GM21381 (cell line): Measurements from ENCODE around the gene PDXK.
"Not testable (repeated sequence)": the region's sequence is repeated elsewhere in the genome, so short reads cannot be mapped to it uniquely, and the experiment has no call there.

Source experiments
- ATAC-seq: cut with Tn5 transposase; IDR thresholded peaks from one replicate; pipeline ENCODE4 v1.9.1; 2021; ENCODE audit warnings: mild to moderate bottlenecking, moderate library complexity; ENCODE audit not compliant: unreplicated experiment

The PDXK gene

GRCh38 chr21:43718872-43719747, at the start of gene PDXK:
PDXK (plus strand) TSS chr21:43719129; CDS start chr21:43719295, 166 bp downstream.
- ATAC-seq, result peak; percentile 59

DNA sequence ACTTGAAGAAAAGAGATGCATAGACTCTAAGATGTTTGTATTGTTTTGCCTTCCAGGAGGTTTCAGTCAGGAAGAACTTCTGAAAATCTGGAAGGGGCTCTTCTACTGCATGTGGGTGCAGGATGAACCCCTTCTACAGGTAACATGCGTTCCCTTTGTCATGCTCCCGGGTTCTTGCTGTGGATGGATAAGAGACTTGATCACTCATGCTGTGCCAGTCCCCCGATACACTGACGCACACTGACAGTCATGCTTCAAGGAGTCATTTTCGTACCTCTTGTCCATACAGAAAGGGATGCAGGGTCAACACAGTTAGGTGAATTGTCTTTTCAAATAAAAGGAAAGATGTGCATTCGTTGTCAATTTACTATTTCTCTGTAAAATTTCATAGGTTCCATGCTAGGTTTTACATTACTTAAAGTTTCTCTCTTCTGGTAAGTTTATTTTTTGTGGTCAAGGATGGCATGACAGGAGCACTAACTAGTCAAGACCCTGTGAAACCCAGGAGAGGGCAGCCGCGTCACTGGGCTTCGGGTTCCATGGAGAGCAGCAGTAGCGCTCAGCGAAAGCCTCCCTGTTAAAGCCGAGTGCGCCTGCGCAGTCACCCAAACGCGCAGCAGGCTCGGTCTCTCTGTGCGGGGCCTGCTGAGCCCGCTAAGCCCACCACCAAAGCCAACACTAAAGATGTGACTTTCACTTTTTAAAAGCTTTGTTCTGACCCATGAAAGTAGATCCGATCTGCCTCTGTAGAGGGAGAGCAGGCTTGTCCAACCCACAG, 48.9 kb upstream of the PDXK start:
- no peak for ATAC-seq

DNA sequence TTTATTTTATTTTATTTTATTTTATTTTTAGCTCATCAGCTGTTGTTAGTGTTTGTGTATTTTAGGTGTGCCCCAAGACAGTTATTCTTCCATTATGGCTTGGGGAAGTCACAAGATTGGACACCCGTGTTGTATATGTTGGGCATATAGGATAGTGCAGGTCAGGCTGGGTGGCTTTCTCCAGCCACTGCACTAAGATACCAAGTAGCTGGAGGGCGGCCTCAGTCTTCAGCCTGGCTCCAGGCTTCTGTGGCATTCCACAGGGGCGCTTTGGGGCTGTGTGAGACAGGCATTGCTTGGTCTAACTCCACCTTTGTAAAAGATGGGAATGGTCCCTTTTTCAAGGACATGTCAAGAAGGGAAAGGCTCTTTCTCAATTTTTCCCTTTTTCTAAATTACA, 43.1 kb upstream of the PDXK start:
- no peak for ATAC-seq

DNA sequence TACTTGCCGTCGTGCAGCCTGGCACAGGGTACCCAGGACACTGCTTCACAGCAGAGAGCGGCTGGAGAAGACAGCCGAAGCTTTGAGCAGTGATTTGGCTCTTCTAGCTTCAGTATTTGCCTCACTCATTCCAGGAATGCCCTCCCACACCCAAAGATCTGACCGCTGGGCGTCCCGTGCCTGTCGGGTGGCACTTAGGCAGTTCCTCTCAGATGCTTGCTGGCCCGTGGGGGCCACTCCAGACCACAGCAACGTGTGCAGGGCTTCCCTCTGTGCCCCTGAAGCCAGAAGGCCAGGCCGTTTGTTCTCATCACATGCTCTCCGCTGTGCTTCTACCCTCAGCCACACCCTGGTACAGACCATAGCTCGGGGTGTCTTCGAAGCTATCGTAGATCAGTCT, 42.5 kb upstream of the PDXK start:
- ATAC-seq, result no peak

DNA sequence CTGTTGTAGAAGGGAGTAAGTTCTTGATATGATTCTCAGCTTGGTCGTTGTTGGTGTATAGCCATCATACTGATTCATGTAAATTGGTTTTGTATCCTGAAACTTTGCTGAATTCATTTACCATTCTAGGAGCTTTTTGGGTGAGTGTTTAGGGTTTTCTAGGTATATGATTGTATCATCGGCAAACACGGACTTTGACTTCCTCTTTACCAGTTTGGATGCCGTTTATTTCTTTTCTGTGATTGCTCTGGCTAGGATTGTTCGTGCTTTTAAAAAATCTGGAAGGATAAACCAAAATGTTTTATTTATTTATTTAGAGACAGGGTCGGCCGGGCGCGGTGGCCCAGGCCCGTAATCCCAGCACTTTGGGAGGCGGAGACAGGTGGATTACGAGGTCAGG, 39.0 kb upstream of the PDXK start:
- ATAC-seq, result no peak

GRCh38 chr21:43680421-43680820, 38.5 kb upstream of the PDXK start:
- not testable (repeated sequence) for ATAC-seq

DNA sequence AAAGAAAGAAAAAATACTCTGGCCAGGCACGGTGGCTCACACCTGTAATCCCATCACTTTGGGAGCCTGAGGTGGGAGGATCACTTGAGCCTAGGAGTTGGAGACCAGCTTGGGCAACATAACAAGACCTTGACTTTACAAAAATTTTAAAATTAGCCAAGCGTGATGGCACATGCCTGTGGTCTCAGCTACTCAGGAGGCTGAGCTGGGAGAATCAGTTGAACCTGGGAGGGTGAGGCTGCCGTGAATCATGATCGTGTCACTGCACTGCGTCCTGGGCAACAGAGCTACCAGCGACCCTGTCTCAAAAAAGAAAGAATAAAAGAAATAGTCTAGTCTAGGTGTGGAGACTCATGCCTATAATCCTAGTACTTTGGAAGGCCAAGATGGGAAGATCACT, 37.3 kb upstream of the PDXK start:
- ATAC-seq, result no peak

DNA sequence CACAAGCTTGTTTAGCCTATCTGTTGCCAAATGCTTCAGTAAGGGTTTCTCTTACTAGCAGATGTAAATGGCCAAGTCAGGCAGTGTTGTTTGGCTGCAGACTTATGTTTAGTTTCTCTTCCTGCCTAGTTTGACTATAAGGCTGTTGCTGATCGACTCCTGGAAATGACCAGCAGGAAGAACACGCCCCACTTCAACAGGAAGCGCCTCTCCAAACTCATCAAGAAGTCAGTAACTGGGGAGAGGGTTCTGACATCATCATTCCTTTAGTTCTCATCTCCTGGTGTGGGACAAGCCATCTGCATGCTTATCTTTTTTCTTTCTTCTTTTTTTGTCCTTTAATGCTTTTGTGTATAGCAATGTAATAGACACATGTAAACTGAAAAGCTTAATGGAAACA, 34.5 kb upstream of the PDXK start:
- ATAC-seq, result no peak

DNA sequence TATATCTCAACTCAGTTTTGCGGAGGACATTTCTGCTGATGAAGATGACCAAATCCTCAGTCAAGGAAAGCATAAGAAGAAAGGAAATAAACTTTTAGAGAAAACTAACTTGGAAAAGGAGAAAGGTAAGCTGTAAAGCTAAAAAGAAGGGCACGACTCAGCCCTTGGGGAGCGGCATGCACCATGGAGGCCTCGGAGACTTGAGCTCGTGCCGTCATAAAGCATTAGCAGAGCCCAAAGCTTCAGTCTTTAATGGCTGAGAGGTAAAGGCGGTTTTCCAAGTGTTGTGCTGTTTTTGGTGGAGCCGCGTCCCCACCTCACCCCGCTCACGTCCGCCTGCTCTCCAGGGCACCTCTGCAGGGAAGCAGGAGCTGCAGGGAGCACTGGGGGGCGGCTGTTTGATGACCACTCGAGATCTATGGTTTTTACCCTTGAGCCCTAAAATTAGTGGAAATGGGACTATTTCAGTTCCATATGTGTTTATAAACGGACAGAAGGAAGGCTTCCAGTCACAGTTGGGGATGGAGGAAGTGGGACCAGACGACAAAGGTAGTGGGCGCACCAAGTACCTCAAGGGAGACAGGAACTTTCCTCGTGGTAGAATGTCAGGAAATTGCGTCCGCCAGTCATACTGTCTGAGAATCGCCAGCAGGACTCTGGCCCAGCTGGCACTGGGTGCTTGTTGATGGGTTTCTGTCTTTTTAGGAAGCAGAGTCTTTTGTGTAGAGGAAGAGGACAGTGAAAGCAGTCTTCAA, 31.9 kb upstream of the PDXK start:
- ATAC-seq, result no peak

- no peak for ATAC-seq
Observed at GRCh38 chr21:43687566-43688399, 31.1 kb upstream of the PDXK start.

DNA sequence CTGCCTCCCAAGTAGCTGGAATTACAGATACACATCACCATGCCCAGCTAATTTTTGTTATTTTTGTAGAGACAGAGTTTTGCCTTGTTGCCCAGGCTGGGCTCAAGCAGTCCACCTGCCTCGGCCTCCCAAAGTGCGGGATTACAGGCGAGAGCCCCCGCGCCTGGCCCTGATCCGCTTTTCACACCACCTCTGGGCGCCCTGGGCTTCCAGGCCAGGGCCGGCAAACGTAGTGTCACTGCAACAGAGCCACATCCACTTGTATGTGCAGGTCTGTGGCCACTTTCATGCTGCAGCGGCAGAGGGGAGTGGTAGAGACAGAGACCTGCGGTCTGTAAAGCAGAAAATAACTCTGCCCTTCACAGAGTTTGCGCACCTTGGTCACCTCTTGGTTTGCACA, 30.0 kb upstream of the PDXK start:
- no peak for ATAC-seq

GRCh38 chr21:43689556-43690337, 29.2 kb upstream of the PDXK start:
- ATAC-seq, result no peak

DNA sequence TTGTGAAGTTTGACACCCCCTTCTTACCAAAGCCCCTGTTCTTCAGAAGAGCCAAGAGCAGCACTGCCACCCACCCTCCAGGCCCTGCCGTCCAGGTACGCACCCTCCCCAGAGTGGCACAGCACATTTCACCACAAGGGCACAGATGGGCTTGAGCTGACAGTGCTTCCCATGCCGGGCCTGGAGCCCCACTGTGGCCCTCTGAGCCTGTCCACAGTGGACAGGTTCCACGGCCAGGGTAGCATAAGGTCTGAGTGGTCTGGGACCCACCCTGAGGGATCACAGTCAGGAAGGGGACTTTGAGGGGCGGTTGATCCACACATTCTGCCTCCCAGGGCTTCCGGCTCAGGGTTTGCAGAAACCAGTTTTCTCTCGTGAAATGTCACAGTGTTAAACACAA, 28.6 kb upstream of the PDXK start:
- ATAC-seq, result no peak

DNA sequence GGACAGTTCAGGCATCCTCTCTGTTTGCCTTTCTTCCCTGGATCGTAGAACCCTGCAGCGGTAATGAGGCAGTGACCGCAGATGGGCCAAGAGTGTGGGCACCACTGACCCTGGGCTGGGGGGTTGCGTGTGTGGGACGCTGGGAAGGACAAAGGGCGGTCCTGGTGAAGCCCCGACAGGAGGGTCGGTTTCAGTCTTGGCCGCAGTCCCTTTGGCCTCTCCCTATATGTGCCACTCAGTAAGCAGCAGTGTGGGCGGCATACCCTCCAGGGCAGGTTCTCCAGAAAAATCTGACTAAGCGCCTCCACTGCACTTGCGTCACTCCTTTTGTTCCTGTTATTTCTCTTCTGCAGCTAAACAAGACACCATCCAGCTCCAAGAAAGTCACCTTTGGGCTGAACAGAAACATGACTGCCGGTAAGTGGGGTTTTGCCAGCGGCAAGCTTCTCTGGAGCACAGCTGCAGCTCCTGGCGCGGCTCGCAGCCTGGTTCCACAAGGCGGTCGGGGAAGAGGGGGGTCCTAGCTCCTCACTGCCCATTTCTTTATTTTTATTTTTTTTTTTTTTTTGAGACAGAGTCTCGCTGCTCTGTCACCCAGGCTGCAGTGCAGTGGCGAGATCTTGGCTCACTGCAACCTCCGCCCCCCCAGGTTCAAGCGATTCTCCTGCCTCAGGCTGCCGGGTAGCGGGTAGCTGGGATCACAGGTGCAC, 27.7 kb upstream of the PDXK start:
- ATAC-seq, result no peak

DNA sequence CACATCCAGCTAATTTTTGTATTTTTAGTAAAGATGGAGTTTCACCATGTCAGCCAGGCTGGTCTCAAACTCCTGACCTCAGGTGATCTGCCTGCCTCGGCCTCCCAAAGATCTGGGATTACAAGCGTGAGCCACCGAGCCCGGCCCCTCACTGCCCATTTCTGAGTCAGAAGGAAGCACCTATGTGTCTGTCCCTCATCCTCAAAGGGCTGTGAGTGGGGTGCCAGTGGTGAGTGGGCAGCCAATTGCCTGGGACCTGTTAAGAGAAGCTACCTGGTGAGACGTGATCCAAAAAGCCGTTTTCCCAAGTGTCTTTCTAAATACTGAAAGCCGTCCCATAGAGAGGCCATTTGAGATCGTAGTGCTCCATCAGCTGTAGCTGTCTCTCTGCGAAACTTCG, 27.1 kb upstream of the PDXK start:
- no peak for ATAC-seq

- ATAC-seq, result no peak
Observed at GRCh38 chr21:43692949-43693348, 26.0 kb upstream of the PDXK start.

- ATAC-seq, result no peak
Observed at GRCh38 chr21:43693981-43694380, 24.9 kb upstream of the PDXK start.

GRCh38 chr21:43694437-43695079, 24.4 kb upstream of the PDXK start:
- ATAC-seq, result no peak

- ATAC-seq, result no peak
Observed at GRCh38 chr21:43696214-43696613, 22.7 kb upstream of the PDXK start.
